ENCODE results near the gene NUMB. TPM values are rescaled to one million over a fixed set of nuclear protein-coding genes. Genes with fewer than 3 reads are reported as not detected.

The NUMB gene
- total RNA-seq, 4 donors from 2014 or later = 49.2 to 63.4 (median 50.7) TPM

DNA sequence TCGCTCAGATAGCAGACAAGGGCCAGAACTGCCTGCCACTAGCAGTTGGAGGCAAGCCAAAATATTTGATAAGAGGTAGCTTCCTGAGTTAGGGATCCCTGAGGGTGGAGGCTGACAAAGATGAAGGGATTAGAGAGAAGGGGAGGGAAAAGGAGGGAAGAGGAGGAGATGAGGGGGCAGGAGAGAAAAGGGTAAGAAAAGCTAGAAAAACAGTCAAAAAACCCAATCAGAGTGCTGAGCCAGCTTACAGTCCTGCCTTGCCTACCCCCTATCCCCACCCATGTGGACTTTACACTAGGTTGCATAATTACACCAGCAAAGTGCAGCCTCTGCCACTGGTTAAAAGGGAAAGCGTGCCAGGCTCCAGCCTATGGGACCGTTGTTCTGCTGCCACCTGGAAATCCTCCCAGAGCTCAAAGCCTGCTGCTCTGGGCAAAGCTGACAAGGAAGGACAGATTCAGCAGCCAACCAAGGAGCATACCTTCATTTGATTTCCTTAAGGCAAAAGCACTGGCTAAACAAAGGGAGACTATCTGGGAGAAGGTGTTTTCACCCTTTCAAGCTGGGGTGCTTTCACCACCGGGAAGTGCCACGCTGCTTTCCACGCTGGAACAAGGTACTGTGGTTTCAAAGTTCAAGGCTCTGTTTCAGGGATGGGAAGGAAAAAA, 3.8 kb upstream of the NUMB start:
- DNase-seq (ENCODE audit: extremely low spot score) = no peak
- TF ChIP-seq EP300 (IDR thresholded peaks at IDR 0.05) (no peak), POLR2AphosphoS5 (IDR thresholded peaks at IDR 0.05) (peak in 1 of 2 donors; percentile 52)
- intact Hi-C loops (cut with DNase I) = no loop called here
- Histone ChIP-seq H3K27ac (replicated peaks in 1 of 4) (peak overlapping the region; percentile 63 to 97 (median 87)), H3K4me1 (peaks cover 67 to 87% (median 84%) of the 10 kb centered on the region in 4 donors), H3K36me3 (no peaks in the 10 kb centered on the region), H3K4me3 (peak overlapping the region in 3 of 4 donors; percentile 17 to 24 (median 24)), H3K9me3 (no peaks in the 10 kb centered on the region), H3K27me3 (no peaks in the 10 kb centered on the region)
- 26% methylated on average over 6 of the region's 6 CpGs for WGBS

DNA sequence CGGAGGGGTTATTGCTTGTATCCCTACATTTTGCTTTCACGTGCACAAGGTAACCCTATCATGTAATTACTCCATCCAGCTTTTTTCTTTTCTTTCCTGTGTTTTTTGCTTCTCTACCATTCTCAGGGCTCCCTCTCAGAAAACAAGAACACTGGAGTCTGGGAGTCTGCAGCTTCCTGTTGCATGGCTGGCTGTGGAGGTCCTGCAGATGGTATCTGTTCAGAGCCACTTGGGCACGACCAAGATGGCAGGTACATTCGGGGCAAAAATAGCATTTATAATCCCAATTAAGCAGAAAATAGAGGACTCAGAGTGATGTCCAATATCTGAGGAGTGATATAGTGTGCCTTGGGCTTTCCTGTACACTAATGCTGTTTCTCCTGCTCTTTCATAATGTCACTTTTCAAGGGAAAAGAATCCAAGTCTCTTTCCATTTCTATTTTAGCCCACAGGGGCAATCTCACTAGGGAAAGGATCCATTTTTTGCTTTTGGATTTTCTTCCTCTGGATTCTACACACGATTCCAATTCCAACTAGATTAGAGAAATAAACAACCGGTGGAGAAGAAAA, 3.2 kb upstream of the NUMB start:
- no peak for TF ChIP-seq EP300 (IDR thresholded peaks at IDR 0.05)
- TF ChIP-seq POLR2A (IDR thresholded peaks at IDR 0.05; ENCODE audit: low read depth) = no peak
- TF ChIP-seq, protein P1, sequence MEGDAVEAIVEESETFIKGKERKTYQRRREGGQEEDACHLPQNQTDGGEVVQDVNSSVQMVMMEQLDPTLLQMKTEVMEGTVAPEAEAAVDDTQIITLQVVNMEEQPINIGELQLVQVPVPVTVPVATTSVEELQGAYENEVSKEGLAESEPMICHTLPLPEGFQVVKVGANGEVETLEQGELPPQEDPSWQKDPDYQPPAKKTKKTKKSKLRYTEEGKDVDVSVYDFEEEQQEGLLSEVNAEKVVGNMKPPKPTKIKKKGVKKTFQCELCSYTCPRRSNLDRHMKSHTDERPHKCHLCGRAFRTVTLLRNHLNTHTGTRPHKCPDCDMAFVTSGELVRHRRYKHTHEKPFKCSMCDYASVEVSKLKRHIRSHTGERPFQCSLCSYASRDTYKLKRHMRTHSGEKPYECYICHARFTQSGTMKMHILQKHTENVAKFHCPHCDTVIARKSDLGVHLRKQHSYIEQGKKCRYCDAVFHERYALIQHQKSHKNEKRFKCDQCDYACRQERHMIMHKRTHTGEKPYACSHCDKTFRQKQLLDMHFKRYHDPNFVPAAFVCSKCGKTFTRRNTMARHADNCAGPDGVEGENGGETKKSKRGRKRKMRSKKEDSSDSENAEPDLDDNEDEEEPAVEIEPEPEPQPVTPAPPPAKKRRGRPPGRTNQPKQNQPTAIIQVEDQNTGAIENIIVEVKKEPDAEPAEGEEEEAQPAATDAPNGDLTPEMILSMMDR (IDR thresholded peaks at IDR 0.05) = no peak
- TF ChIP-seq POLR2AphosphoS5 (IDR thresholded peaks at IDR 0.05) = no peak
- DNase-seq (ENCODE audit: extremely low spot score) = no peak
- intact Hi-C loops (cut with DNase I) = no loop called here
- Histone ChIP-seq H3K27me3 (no peaks in the 10 kb centered on the region), H3K4me3 (peak overlapping the region in 3 of 4 donors; percentile 17 to 24 (median 24)), H3K4me1 (peaks cover 73 to 87% (median 84%) of the 10 kb centered on the region in 4 donors), H3K9me3 (no peaks in the 10 kb centered on the region), H3K36me3 (no peaks in the 10 kb centered on the region), H3K27ac (replicated peaks in 1 of 4) (peak overlapping the region; percentile 63 to 97 (median 87))
- 36% methylated on average over 6 of the region's 6 CpGs for WGBS

DNA sequence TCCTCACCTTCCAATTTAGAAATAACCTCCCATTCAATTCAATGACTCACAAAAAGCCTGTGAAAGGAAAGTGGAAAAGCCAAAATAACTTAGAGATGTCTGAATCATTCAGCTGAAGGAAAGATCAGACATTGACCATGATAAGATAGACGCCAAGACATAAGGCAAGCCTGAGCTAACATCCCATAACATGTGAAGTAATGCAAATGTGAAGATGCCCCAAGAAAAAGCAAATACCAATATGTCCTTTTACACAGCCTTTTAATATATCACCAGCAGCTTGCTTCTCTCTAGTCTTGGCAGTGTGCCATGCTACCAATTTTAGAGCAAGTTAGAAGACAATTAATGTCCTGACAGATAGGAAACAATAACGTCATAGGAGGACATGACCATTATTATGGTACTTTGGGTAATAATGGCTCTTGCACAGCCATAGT, 2.4 kb upstream of the NUMB start:
- Histone ChIP-seq H3K9me3 (no peaks in the 10 kb centered on the region), H3K36me3 (no peaks in the 10 kb centered on the region), H3K27ac (replicated peaks in 1 of 4) (peak overlapping the region; percentile 63 to 97 (median 87)), H3K27me3 (no peaks in the 10 kb centered on the region), H3K4me1 (peaks cover 76 to 88% (median 85%) of the 10 kb centered on the region in 4 donors), H3K4me3 (no peak overlapping the region)
- 15% methylated on average over 2 of the region's 2 CpGs for WGBS
- intact Hi-C loops (cut with DNase I) = no loop called here
- TF ChIP-seq POLR2A (IDR thresholded peaks at IDR 0.05; ENCODE audit: low read depth) (no peak), EP300 (IDR thresholded peaks at IDR 0.05) (no peak), POLR2AphosphoS5 (IDR thresholded peaks at IDR 0.05) (peak in 1 of 2 donors; percentile 33)
- TF ChIP-seq, protein P1 (IDR thresholded peaks at IDR 0.05) = no peak
- no peak for DNase-seq (ENCODE audit: extremely low spot score)

DNA sequence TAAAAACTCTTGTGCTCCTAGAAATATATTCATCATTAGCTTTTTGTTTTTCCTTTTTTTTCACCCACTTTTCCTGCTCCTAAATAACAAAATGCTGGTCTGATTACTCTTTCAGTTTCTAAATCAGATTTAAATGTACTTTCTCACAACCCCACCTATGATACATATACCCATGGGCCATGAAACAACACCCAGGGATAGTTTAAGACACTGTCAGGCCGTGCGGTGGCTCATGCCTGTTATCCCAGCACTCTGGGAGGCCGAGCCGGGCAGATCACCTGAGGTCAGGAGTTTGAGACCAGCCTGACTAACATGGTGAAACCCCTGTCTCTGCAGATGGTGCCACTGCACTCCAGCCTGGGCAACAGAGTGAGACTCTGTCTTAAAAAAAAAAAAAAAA, 1.6 kb upstream of the NUMB start:
- WGBS = 96% methylated on average over 4 of the region's 4 CpGs
- intact Hi-C loops (cut with DNase I) = no loop called here

DNA sequence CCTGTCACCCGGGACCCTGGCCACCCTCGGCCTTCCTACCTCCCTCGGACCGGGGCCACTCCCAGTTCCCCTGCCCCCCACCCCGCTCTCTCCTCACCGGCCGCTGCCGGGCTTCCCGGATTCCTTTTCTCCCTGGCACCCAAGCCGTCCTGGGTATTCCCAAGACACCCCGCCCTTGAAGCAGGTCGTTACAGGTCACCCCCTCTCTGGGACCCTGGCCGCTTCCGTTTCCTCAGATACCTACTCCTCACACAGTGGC, 493 bp downstream of the NUMB start:
- TF ChIP-seq EP300 (IDR thresholded peaks at IDR 0.05) (no peak), POLR2AphosphoS5 (IDR thresholded peaks at IDR 0.05) (no peak), POLR2A (IDR thresholded peaks at IDR 0.05; ENCODE audit: low read depth) (no peak)
- TF ChIP-seq, protein P1 (IDR thresholded peaks at IDR 0.05) = no peak
- peaks cover 64 to 84% (median 77%) of the 10 kb centered on the region in 4 donors for H3K4me1 ChIP-seq
- DNase-seq (ENCODE audit: extremely low spot score) = no peak

More for the DNA sequence above, 1.6 kb upstream of the NUMB start:
- Histone ChIP-seq H3K27me3 (no peaks in the 10 kb centered on the region), H3K4me1 (peaks cover 75 to 88% (median 85%) of the 10 kb centered on the region in 4 donors), H3K4me3 (no peak overlapping the region), H3K36me3 (no peaks in the 10 kb centered on the region), H3K27ac (replicated peaks in 1 of 4) (peak overlapping the region; percentile 63 to 97 (median 87)), H3K9me3 (no peaks in the 10 kb centered on the region)
- TF ChIP-seq, protein P1 (IDR thresholded peaks at IDR 0.05) = no peak
- TF ChIP-seq POLR2A (IDR thresholded peaks at IDR 0.05; ENCODE audit: low read depth) (no peak), POLR2AphosphoS5 (IDR thresholded peaks at IDR 0.05) (no peak), EP300 (IDR thresholded peaks at IDR 0.05) (no peak)
- no peak for DNase-seq (ENCODE audit: extremely low spot score)

More for the DNA sequence above, 493 bp downstream of the NUMB start:
- Histone ChIP-seq H3K27ac (replicated peaks in 1 of 4) (peak overlapping the region; percentile 94 to 99 (median 98)), H3K27me3 (no peaks in the 10 kb centered on the region), H3K36me3 (no peaks in the 10 kb centered on the region), H3K9me3 (no peaks in the 10 kb centered on the region), H3K4me3 (peak overlapping the region; percentile 79 to 100 (median 96))
- intact Hi-C loops (cut with DNase I) = no loop called here
- 0% methylated on average over 14 of the region's 14 CpGs for WGBS

Measured in esophagus muscularis mucosa (tissue), 4 donors.